Brain microvascular endothelial cell (primary cell): ENCODE data around the gene TIMP1.

Experiments
- DNase-seq: peaks from one replicate; pipeline ENCODE4 v3.0.0-alpha.2; 2020
- H3K27ac ChIP-seq: fragments of 250-450 bp; sonication (Bioruptor Pico); 2 replicates; pipeline ENCODE4 v1.5.1; 2020; ENCODE audit warnings: mild to moderate bottlenecking, moderate library complexity
- H3K27me3 ChIP-seq: fragments of 250-450 bp; sonication (Bioruptor Pico); replicated peaks from 2 replicates; pipeline ENCODE4 v1.5.1; 2020; ENCODE audit warnings: mild to moderate bottlenecking
- H3K36me3 ChIP-seq: fragments of 250-450 bp; sonication (Bioruptor Pico); replicated peaks from 2 replicates; pipeline ENCODE4 v1.5.1; 2020; ENCODE audit warnings: mild to moderate bottlenecking
- H3K4me3 ChIP-seq: 2 replicates; pipeline ENCODE4 v1.5.1; 2011; ENCODE audit warnings: low read depth, mild to moderate bottlenecking, control low read depth, low read length, moderate library complexity
- CTCF ChIP-seq: IDR thresholded peaks from 2 replicates; pipeline ENCODE4 v1.5.1; 2011; ENCODE audit warnings: low read depth, mild to moderate bottlenecking, moderate library complexity, low read length, control low read depth, inconsistent platforms; ENCODE audit errors: missing control alignments
- in situ Hi-C: cut with HindIII; loops from 2 replicates; pipeline ENCODE4 v1.10.0; 2017; ENCODE audit warnings: low sequenced_read_pairs, low pct_ligation_motif_present

The TIMP1 gene

GRCh38 chrX:47634871-47635575 is 52.8 kb downstream of the TIMP1 start:
- Histone ChIP-seq H3K27me3 (no peaks in the 10 kb centered on the region), H3K27ac (no peak overlapping the region), H3K36me3 (peaks cover 23% of the 10 kb centered on the region), H3K4me3 (no peak overlapping the region)
- TF ChIP-seq CTCF = no peak
- no peak for DNase-seq
- in situ Hi-C loops = no loop called here
